RWPE1 (cell line): ENCODE data around the gene PTPN4.

Experiments
- CTCF ChIA-PET: fragments of 350-600 bp; sonication (Branson Sonifier 250); formaldehyde crosslinking; extraction: SDS; loops from one replicate; lab custom pipeline; 2021; lab: Yijun Ruan, JAX
- POLR2A ChIA-PET: fragments of 400-600 bp; formaldehyde crosslinking; extraction: SDS; loops from one replicate; lab custom pipeline; 2020; ENCODE audit warnings: antibody characterized with exemption; ENCODE audit not compliant: low non-redundant PET; lab: Yijun Ruan, JAX
- DNase-seq: peaks from one replicate; pipeline ENCODE4 v3.0.0; 2012; ENCODE audit warnings: low spot score
- H3K27ac ChIP-seq: fragments of 450-650 bp; 2 replicates; pipeline ENCODE4 v1.5.1; 2017
- CTCF ChIP-seq: fragments of 450-650 bp; conservative IDR thresholded peaks from 2 replicates; pipeline ENCODE4 v1.5.1; 2017; ENCODE audit warnings: low read depth, mild to moderate bottlenecking

Gene PTPN4

GRCh38 chr2:119871725-119872124 is 112.0 kb downstream of the PTPN4 start:
- ChIA-PET POLR2A (no interaction called here), CTCF (no interaction called here)
- TF ChIP-seq CTCF, result no peak
- H3K27ac ChIP-seq, result no peak overlapping the region
- DNase-seq, result no peak

- DNase-seq, result no peak
- no peak for TF ChIP-seq CTCF
- ChIA-PET CTCF (interaction anchor here (0.6 kb wide), 1 partner anchor 42 kb away, joined by 3 read pairs; no protein-coding TSS in a partner anchor), POLR2A (no interaction called here)
- no peak overlapping the region for H3K27ac ChIP-seq
These were observed 113.9 kb downstream of the PTPN4 start for GRCh38 chr2:119873350-119874315.

GRCh38 chr2:119879502-119879901 is 119.8 kb downstream of the PTPN4 start:
- no peak for DNase-seq
- no peak overlapping the region for H3K27ac ChIP-seq
- CTCF ChIA-PET, result no interaction called here
- TF ChIP-seq CTCF, result no peak
- POLR2A ChIA-PET, result no interaction called here

GRCh38 chr2:119888680-119889079 is 129.0 kb downstream of the PTPN4 start:
- ChIA-PET CTCF (no interaction called here), POLR2A (no interaction called here)
- no peak for TF ChIP-seq CTCF
- peak overlapping the region; percentile 55 for H3K27ac ChIP-seq
- DNase-seq, result no peak

- TF ChIP-seq CTCF, result no peak
- no peak for DNase-seq
- POLR2A ChIA-PET, result no interaction called here
- H3K27ac ChIP-seq, result no peak overlapping the region
- CTCF ChIA-PET, result interaction anchor here (0.6 kb wide), 1 partner anchor 500 kb away, joined by 6 read pairs; no protein-coding TSS in a partner anchor
These were observed 138.1 kb downstream of the PTPN4 start for GRCh38 chr2:119897736-119898395.

GRCh38 chr2:119901013-119901412 is 141.3 kb downstream of the PTPN4 start:
- ChIA-PET POLR2A (no interaction called here), CTCF (no interaction called here)
- DNase-seq, result no peak
- H3K27ac ChIP-seq, result no peak overlapping the region
- no peak for TF ChIP-seq CTCF
